Naive thymus-derived CD4-positive, alpha-beta T cell (primary cell): ENCODE data around the gene KNSTRN. TPM values are rescaled to one million over a fixed set of nuclear protein-coding genes. Genes with fewer than 3 reads are reported as not detected.
A peak's percentile ranks its signal among the peaks of the same experiment; 100 is the strongest.

ENCODE experiments used
- ATAC-seq: fragments of 150-1000 bp; cut with Tn5 transposase; 2 replicates; pipeline ENCODE4 v1.10.0; 2021; ENCODE audit warnings: mild to moderate bottlenecking, moderate library complexity
- CTCF ChIA-PET: fragments of 350-600 bp; sonication (Branson Sonifier 250); formaldehyde crosslinking; loops from one replicate; lab custom pipeline; 2021; ENCODE audit warnings: antibody characterized with exemption; lab: Charles Lee
- POLR2A ChIA-PET: fragments of 350-600 bp; sonication (Branson Sonifier 250); formaldehyde crosslinking; loops from one replicate; lab custom pipeline; 2021; ENCODE audit warnings: antibody characterized with exemption, inconsistent platforms; lab: Charles Lee
- DNase-seq, 9 donors: peaks; one replicate each; pipeline versions ENCODE4 v3.0.0 to v3.0.0-alpha.2; 2020 to 2022; ENCODE audit warnings: mixed read lengths in 1 of 9
- H3K27ac ChIP-seq: one replicate; pipeline ENCODE4 v1.7.0; 2013; ENCODE audit warnings: mild to moderate bottlenecking, low read depth, low read length, moderate library complexity
- H3K27me3 ChIP-seq, 2 donors: one replicate each; pipeline ENCODE4 v1.7.0; 2013; ENCODE audit warnings: low read length in 2 of 2, mild to moderate bottlenecking in 2 of 2, moderate library complexity in 2 of 2; ENCODE audit not compliant: control insufficient read depth in 2 of 2, insufficient read depth in 2 of 2
- H3K36me3 ChIP-seq, 3 experiments: 1 replicate in 2 of 3; 2 replicates in 1 of 3; pipeline ENCODE4 v1.7.0; 2013; ENCODE audit warnings: low read length in 3 of 3, mild to moderate bottlenecking in 3 of 3, moderate library complexity in 1 of 3; ENCODE audit not compliant: insufficient read depth in 3 of 3, control insufficient read depth in 2 of 3
- H3K4me1 ChIP-seq, 2 donors: one replicate each; pipeline ENCODE4 v1.7.0; 2013; ENCODE audit warnings: low read length in 2 of 2, mild to moderate bottlenecking in 2 of 2, moderate library complexity in 1 of 2; ENCODE audit not compliant: control insufficient read depth in 2 of 2, insufficient read depth in 2 of 2
- H3K4me3 ChIP-seq: 2 replicates; pipeline ENCODE4 v1.7.0; 2013; ENCODE audit warnings: mild to moderate bottlenecking, low read length
- H3K9me3 ChIP-seq, 3 experiments: 1 replicate in 2 of 3; 2 replicates in 1 of 3; pipeline ENCODE4 v1.7.0; 2013; ENCODE audit warnings: low read length in 3 of 3; ENCODE audit not compliant: control insufficient read depth in 2 of 3
- H3K27ac Mint-ChIP-seq, 9 donors: one replicate each; pipeline ENCODE4 v1.8.0; 2020 to 2022; ENCODE audit warnings: mixed read lengths in 9 of 9, mild to moderate bottlenecking in 8 of 9, moderate library complexity in 5 of 9, inconsistent platforms in 2 of 9
- H3K27me3 Mint-ChIP-seq, 5 donors: one replicate each; pipeline ENCODE4 v1.8.0; 2021 to 2022; ENCODE audit warnings: mixed read lengths in 5 of 5, mild to moderate bottlenecking in 1 of 5
- H3K36me3 Mint-ChIP-seq, 5 donors: one replicate each; pipeline ENCODE4 v1.8.0; 2020 to 2022; ENCODE audit warnings: mixed read lengths in 5 of 5, mild to moderate bottlenecking in 3 of 5, inconsistent platforms in 1 of 5
- H3K4me1 Mint-ChIP-seq, 7 donors: one replicate each; pipeline ENCODE4 v1.8.0; 2020 to 2022; ENCODE audit warnings: mixed read lengths in 7 of 7, mild to moderate bottlenecking in 3 of 7, inconsistent platforms in 1 of 7
- H3K4me3 Mint-ChIP-seq, 10 donors: one replicate each; pipeline ENCODE4 v1.8.0; 2020 to 2022; ENCODE audit warnings: mild to moderate bottlenecking in 10 of 10, mixed read lengths in 10 of 10, moderate library complexity in 6 of 10, inconsistent platforms in 2 of 10
- H3K9me3 Mint-ChIP-seq, 11 donors: one replicate each; pipeline ENCODE4 v1.8.0; 2020 to 2022; ENCODE audit warnings: mixed read lengths in 11 of 11, mild to moderate bottlenecking in 4 of 11, inconsistent platforms in 1 of 11, moderate library complexity in 1 of 11
- intact Hi-C, 2 donors: fragments of 100-400 bp; cut with micrococcal nuclease; formaldehyde crosslinking; loops; one replicate each; pipeline ENCODE4 v1.15.1; 2023
- polyA plus RNA-seq, 2 donors: library from polyadenylated mRNA; unstranded; fragments of 300-500 nt; fragmentation: Illumina TruSeq; gene quantifications; one replicate each; pipeline ENCODE4 v1.2.3, GENCODE V29; 2021
- total RNA-seq, 6 experiments: library from RNA in 5 of 6; stranded (reverse) in 5 of 6; gene quantifications; 1 replicate in 5 of 6; 2 replicates in 1 of 6; pipeline ENCODE4 v1.2.3 and lab custom pipeline; 2021 to 2026

Gene KNSTRN
- total and polyA plus RNA-seq, 7 experiments from 2014 or later, result 3.7 to 39.6 (median 6.1) TPM

GRCh38 chr15:40339621-40339945 lies 42.9 kb upstream of the KNSTRN start:
- DNase-seq, result no peak
- ChIA-PET CTCF (interaction anchor here (0.7 to 14.2 kb wide), 10 partner anchors 8 to 114 kb away, joined by 3 to 366 read pairs (median 6); partner anchors contain the start of genes INAFM2 and PLCB2), POLR2A (interaction anchor here (1.2 to 3.7 kb wide), 2 partner anchors 17 to 19 kb away, joined by 3 to 18 read pairs; partner anchors contain the start of gene INAFM2)
- Histone ChIP-seq H3K36me3 (no peaks in the 10 kb centered on the region), H3K4me3 (no peak overlapping the region), H3K27ac (no peak overlapping the region), H3K4me1 (peaks cover 0 to 5% of the 10 kb centered on the region in 2 donors), H3K27me3 (no peaks in the 10 kb centered on the region), H3K9me3 (no peaks in the 10 kb centered on the region)
- H3K27me3 Mint-ChIP-seq, result no peaks in the 10 kb centered on the region
- intact Hi-C loops, result no loop called here
- ATAC-seq, result no peak
- no peaks in the 10 kb centered on the region for H3K36me3 Mint-ChIP-seq
- peaks cover 0 to 15% (median 9%) of the 10 kb centered on the region in 7 donors for H3K4me1 Mint-ChIP-seq
- no peaks in the 10 kb centered on the region for H3K9me3 Mint-ChIP-seq
- no peak overlapping the region for H3K4me3 Mint-ChIP-seq
- no peak overlapping the region for H3K27ac Mint-ChIP-seq

GRCh38 chr15:40340038-40340739 lies 42.3 kb upstream of the KNSTRN start:
- ChIA-PET CTCF (interaction anchor here (0.7 to 14.2 kb wide), 8 partner anchors 8 to 113 kb away, joined by 3 to 366 read pairs (median 6); partner anchors contain the start of genes INAFM2 and PLCB2), POLR2A (no interaction called here)
- Histone ChIP-seq H3K36me3 (no peaks in the 10 kb centered on the region), H3K4me3 (no peak overlapping the region), H3K27ac (no peak overlapping the region), H3K27me3 (no peaks in the 10 kb centered on the region), H3K9me3 (no peaks in the 10 kb centered on the region), H3K4me1 (peaks cover 0 to 3% of the 10 kb centered on the region in 2 donors)
- no peaks in the 10 kb centered on the region for H3K27me3 Mint-ChIP-seq
- ATAC-seq, result no peak
- H3K27ac Mint-ChIP-seq, result no peak overlapping the region
- H3K4me1 Mint-ChIP-seq, result peaks cover 0 to 15% (median 8%) of the 10 kb centered on the region in 7 donors
- no peak overlapping the region for H3K4me3 Mint-ChIP-seq
- no peak for DNase-seq
- H3K9me3 Mint-ChIP-seq, result no peaks in the 10 kb centered on the region
- H3K36me3 Mint-ChIP-seq, result no peaks in the 10 kb centered on the region
- intact Hi-C loops, result no loop called here

GRCh38 chr15:40340740-40341400 lies 41.7 kb upstream of the KNSTRN start, which contains the start of gene CCDC9B:
Gene CCDC9B, minus strand, starts transcription at chr15:40340939. Its CDS starts 120 bp downstream, at chr15:40340819.
- DNase-seq, result no peak
- peak; percentile 25 for ATAC-seq
- ChIA-PET POLR2A (no interaction called here), CTCF (interaction anchor here (2.2 to 14.2 kb wide), 6 partner anchors 12 to 81 kb away, joined by 5 to 366 read pairs (median 55); partner anchors contain the start of genes INAFM2 and PLCB2)
- Mint-ChIP-seq H3K27me3 (no peaks in the 10 kb centered on the region), H3K4me1 (peaks cover 0 to 15% (median 8%) of the 10 kb centered on the region in 7 donors), H3K27ac (no peak within 1 kb of the TSS), H3K4me3 (no peak within 1 kb of the TSS), H3K36me3 (no peaks in the 10 kb centered on the region), H3K9me3 (no peaks in the 10 kb centered on the region)
- Histone ChIP-seq H3K27ac (no peak within 1 kb of the TSS), H3K4me3 (no peak within 1 kb of the TSS), H3K27me3 (no peaks in the 10 kb centered on the region), H3K4me1 (peaks cover 0 to 3% of the 10 kb centered on the region in 2 donors), H3K36me3 (no peaks in the 10 kb centered on the region), H3K9me3 (no peaks in the 10 kb centered on the region)
- intact Hi-C loops, result no loop called here

GRCh38 chr15:40342416-40343320 lies 39.9 kb upstream of the KNSTRN start:
- peaks cover 0 to 15% (median 8%) of the 10 kb centered on the region in 7 donors for H3K4me1 Mint-ChIP-seq
- Histone ChIP-seq H3K4me1 (peaks cover 0 to 3% of the 10 kb centered on the region in 2 donors), H3K36me3 (no peaks in the 10 kb centered on the region), H3K4me3 (no peak overlapping the region), H3K27me3 (no peaks in the 10 kb centered on the region), H3K9me3 (no peaks in the 10 kb centered on the region), H3K27ac (no peak overlapping the region)
- ATAC-seq (no peak), DNase-seq (no peak)
- ChIA-PET CTCF (interaction anchor here (0.9 to 14.2 kb wide), 8 partner anchors 12 to 79 kb away, joined by 3 to 366 read pairs (median 10); partner anchors contain the start of genes INAFM2 and PLCB2), POLR2A (no interaction called here)
- H3K9me3 Mint-ChIP-seq, result peaks cover 0 to 1% (median 0%) of the 10 kb centered on the region in 11 donors
- H3K36me3 Mint-ChIP-seq, result no peaks in the 10 kb centered on the region
- no peaks in the 10 kb centered on the region for H3K27me3 Mint-ChIP-seq
- H3K27ac Mint-ChIP-seq, result no peak overlapping the region
- intact Hi-C loops, result no loop called here
- H3K4me3 Mint-ChIP-seq, result no peak overlapping the region

GRCh38 chr15:40343512-40343911 lies 39.0 kb upstream of the KNSTRN start:
- Histone ChIP-seq H3K4me1 (no peaks in the 10 kb centered on the region), H3K36me3 (no peaks in the 10 kb centered on the region), H3K27ac (no peak overlapping the region), H3K27me3 (no peaks in the 10 kb centered on the region), H3K4me3 (no peak overlapping the region), H3K9me3 (no peaks in the 10 kb centered on the region)
- CTCF ChIA-PET, result interaction anchor here (0.6 to 14.2 kb wide), 7 partner anchors 9 to 78 kb away, joined by 3 to 366 read pairs (median 6); partner anchors contain the start of genes INAFM2 and PLCB2
- Mint-ChIP-seq H3K4me3 (no peak overlapping the region), H3K36me3 (no peaks in the 10 kb centered on the region), H3K4me1 (peaks cover 0 to 10% (median 2%) of the 10 kb centered on the region in 7 donors), H3K27me3 (no peaks in the 10 kb centered on the region), H3K9me3 (peaks cover 0 to 1% (median 0%) of the 10 kb centered on the region in 11 donors), H3K27ac (no peak overlapping the region)
- no peak for DNase-seq
- ATAC-seq, result peak; percentile 19
- POLR2A ChIA-PET, result interaction anchor here (1.1 to 1.6 kb wide), 2 partner anchors 35 to 78 kb away, joined by 3 read pairs; no protein-coding TSS in a partner anchor
- intact Hi-C loops, result no loop called here

GRCh38 chr15:40344217-40344616 lies 38.3 kb upstream of the KNSTRN start:
- DNase-seq (no peak), ATAC-seq (no peak)
- intact Hi-C loops, result loop anchor here (1.0 kb wide), 3 partner anchors 24 to 163 kb away; no protein-coding TSS in a partner anchor
- no peak overlapping the region for H3K4me3 Mint-ChIP-seq
- Histone ChIP-seq H3K9me3 (no peaks in the 10 kb centered on the region), H3K27ac (no peak overlapping the region), H3K4me3 (no peak overlapping the region), H3K27me3 (no peaks in the 10 kb centered on the region), H3K36me3 (no peaks in the 10 kb centered on the region), H3K4me1 (no peaks in the 10 kb centered on the region)
- CTCF ChIA-PET, result interaction anchor here (0.6 to 14.2 kb wide), 10 partner anchors 10 to 225 kb away, joined by 3 to 366 read pairs (median 6); partner anchors contain the start of genes INAFM2, PLCB2 and RPUSD2
- H3K4me1 Mint-ChIP-seq, result peaks cover 0 to 8% (median 0%) of the 10 kb centered on the region in 7 donors
- no peaks in the 10 kb centered on the region for H3K27me3 Mint-ChIP-seq
- H3K27ac Mint-ChIP-seq, result no peak overlapping the region
- POLR2A ChIA-PET, result interaction anchor here (1.0 to 1.6 kb wide), 5 partner anchors 16 to 77 kb away, joined by 3 to 4 read pairs (median 3); no protein-coding TSS in a partner anchor
- H3K9me3 Mint-ChIP-seq, result peaks cover 0 to 1% (median 0%) of the 10 kb centered on the region in 11 donors
- H3K36me3 Mint-ChIP-seq, result no peaks in the 10 kb centered on the region
